ENCODE measurements around the gene DIS3L2. TPM values are rescaled to one million over a fixed set of nuclear protein-coding genes. Genes with fewer than 3 reads are reported as not detected.
A peak's percentile ranks its signal among the peaks of the same experiment; 100 is the strongest.

Gene DIS3L2, protein sequence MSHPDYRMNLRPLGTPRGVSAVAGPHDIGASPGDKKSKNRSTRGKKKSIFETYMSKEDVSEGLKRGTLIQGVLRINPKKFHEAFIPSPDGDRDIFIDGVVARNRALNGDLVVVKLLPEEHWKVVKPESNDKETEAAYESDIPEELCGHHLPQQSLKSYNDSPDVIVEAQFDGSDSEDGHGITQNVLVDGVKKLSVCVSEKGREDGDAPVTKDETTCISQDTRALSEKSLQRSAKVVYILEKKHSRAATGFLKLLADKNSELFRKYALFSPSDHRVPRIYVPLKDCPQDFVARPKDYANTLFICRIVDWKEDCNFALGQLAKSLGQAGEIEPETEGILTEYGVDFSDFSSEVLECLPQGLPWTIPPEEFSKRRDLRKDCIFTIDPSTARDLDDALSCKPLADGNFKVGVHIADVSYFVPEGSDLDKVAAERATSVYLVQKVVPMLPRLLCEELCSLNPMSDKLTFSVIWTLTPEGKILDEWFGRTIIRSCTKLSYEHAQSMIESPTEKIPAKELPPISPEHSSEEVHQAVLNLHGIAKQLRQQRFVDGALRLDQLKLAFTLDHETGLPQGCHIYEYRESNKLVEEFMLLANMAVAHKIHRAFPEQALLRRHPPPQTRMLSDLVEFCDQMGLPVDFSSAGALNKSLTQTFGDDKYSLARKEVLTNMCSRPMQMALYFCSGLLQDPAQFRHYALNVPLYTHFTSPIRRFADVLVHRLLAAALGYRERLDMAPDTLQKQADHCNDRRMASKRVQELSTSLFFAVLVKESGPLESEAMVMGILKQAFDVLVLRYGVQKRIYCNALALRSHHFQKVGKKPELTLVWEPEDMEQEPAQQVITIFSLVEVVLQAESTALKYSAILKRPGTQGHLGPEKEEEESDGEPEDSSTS
- 16.5 TPM for polyA plus RNA-seq (2013, experiment 1 of 2; ENCODE audit: insufficient read length)
- 15.8 TPM for polyA plus RNA-seq (2013, experiment 2 of 2; ENCODE audit: insufficient read length)

DNA sequence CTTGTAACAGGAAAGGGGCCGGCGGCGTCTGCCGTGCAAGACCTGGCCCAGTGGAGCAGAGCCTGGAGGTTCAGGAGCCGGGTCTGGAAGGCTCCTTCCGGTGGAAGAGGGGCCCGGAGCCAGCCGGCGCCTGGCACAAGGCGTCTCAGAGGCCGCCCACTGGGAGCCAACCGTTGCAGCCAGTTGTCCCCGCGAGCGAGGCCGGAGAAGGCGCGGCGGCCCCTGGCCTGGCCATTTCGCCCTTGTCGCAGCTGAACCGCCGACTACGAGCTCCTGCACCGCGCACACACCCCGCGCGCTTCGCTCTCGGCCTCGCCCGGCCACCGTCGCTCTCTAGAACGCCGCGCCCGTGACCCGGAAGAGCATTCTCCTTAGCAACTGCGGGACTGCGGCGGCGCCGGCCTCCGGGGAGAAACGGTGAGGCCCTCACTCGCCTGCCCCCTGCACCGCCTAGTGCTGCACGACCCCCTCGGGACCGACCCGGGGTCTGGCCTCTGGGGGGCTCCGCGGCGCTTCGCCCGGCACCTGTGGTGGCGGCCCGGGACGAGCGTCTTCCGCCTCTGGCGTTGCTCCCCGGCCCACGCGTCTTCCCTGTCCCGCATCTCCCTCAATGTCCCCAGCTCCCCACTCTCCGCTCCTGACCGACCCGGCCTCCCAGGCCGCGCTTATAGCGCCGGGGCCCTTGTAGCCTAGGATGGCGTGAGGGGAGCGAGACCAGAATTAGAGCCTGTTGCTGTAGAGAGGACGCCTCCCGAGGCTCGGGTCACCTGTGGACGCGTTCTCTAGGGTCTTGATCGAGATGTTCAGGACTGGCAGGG is at the start of gene DIS3L2:
Gene DIS3L2 (plus strand): TSS at position 365 of the 818 bp plus-strand sequence. CDS start 53,215 bp downstream, outside the sequence.
- peak; percentile 84 for DNase-seq

DNA sequence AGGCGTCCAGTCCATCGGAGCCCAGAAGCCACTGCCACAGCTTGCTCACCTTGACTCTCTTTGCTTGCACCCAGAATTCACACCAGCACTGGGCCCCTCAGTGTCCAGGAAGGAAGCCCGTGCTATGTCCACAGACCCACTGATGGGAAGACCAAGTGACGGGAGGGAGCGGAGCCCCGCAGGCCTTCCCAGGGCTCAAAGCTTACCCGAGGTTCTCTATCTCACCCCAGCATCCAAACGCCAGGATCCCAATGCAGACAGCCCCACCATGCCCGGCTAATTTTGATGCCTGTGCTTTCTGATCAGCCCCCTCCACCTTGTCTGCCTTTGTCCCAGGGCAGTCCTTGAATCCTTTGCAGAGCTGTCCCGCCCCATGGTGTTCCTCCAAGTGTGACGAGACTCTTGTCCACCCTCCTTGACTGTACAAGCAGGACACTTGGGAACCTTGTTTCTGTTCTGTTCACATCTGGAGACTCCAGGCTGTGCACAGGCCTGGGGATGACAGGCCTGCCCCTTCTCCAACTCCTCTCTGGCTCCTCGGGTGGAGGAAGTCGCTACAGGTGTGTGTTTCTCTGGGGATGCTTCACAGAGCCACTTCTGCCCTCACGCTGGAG is 47.3 kb upstream of the DIS3L2 start:
- DNase-seq: no peak

DNA sequence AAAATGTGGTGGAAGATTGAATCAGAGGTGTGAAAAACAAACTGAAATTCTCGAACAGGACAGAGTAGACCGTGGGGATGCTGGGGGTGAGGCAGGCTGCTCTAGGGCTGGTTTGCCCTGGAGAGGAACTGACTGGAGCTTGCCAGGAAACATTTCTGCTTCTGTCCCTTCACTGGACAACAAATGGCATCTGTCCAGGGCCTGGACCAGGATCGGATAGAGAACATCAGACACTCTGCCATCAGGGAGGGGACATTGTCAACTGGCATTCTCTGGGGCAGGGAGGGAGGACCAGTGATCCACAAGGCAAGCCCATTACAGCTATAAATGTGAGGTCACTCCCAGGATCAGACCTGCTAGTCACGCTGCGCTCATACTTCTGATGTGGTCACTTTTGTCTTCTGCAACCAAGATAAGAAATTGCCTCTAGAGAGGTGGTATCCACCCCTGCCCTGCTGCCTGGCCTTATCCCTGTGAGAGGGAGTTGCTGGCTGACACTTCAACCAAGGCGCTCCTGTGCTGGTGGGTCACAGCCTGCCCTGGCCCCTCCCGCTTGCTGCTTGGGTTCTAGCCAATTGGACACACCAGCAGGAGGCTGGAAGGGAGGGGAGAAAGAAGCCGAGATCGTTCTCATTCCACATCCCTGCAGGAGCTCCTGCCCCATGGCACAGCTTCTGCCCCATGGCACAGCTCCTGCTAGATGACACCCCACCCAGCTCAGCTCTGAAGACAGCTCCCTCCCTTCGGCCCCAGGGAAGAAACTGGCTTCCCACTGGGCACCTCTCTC is 44.0 kb upstream of the DIS3L2 start:
- DNase-seq: no peak

DNA sequence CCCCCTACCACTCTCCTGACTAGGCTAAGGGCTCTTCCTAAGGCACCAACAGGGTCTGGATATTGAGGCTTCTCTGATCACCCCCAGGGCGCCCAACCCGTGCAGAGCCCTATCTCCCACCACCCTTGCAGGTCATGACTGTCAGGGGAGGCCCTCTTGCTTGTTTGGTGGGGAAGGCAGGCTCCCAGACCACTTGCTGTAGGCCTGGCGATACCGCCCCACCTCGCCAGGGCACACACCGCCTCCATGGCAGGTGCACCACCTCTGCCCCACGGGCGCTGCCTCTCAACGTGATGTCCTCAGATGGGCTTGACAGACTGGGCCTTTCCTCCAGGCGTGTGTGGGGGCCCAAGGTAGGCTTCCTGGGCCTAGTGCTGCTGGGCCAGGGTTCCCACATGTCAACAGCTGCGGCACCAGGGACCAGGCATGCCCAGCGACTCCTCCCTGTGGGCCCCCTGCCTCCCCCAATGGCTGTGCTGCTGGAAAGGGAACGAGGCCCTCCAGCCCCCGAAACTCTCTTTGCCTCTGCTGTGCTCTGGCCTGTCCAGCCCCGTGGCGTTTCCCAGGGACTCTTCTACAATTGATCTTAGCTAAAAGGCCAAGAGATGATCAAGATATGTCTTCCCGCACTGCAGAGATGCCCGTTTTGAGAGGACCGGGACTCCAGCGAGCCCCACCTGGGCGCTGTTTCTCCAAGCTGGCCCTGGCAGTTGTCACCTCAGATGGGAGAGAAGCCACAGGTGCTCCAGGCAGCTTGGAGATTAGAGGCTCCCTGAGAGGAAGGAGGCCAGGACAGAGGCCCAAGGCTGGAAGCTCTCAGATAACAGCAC is 42.8 kb upstream of the DIS3L2 start:
- DNase-seq: no peak

DNA sequence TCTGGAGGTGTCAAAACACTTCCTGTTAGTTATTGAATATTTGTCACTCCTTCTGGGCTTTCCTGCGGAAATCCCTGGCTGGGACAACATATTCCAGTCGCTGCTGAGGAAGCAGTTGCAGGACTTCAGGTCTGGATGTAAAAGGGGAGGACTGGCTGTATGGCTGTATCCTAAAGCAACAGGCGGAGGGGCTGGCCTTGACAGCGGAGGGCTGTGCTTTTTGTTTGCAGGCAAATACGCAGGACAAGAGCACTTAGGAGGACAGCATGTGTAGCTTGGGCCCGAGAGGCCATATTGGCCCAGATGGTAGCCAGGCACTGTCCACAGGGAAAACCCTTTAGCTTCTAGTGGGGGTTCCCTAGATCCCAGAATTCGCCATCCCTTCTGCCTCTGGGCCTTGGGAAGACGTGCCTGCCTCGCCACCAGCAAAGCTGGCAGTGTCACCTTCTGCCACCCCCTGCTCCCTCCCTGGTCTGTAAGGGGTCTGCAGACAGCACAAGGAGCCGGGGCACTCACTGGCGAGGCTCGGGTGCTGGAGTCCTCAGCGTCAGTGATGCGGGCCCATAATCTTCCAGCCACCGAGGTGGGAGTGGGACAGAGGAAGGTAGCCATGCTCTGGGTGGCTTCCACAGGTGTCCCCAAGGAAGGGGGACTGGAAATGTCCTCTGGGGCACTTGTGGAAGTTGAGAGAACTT is 42.0 kb upstream of the DIS3L2 start:
- DNase-seq: no peak

DNA sequence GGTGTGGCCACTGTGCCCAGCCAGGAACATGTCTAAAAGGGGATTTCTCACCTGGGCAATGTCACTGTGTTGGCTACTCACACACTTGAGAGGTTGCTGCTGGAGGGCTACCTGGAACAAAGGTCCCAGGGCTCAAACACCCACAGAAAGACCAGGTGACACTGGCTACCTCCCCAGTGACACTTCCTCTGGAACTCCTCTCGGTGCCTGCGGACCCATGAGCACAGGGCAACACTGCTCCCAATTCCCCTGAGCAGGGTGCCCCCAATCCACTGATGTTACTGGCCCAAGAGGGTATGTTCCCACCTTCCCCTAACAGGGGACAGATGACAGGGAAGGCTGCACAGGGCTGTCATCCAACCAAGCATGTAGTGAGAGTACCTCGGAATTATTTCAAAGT is 41.1 kb upstream of the DIS3L2 start:
- DNase-seq: no peak

DNA sequence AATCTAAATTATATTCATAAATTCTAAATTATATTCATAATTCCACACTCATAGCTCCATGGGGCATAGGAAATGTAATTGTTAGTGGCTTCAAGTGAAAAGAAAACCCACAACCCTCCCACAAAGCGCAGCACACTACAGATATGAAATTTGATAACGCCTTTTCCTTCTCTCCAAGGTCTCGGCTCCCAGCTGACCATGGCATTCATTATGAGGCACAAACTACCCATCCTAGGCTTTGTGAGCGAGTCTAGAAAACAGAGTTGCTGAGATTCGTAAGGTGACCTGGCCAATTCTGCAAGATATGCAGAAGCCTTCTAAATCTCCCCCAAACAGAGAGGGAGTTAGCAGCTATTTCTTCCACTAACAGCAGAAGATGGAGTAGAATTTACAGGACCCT is 40.7 kb upstream of the DIS3L2 start:
- no peak for DNase-seq

DNA sequence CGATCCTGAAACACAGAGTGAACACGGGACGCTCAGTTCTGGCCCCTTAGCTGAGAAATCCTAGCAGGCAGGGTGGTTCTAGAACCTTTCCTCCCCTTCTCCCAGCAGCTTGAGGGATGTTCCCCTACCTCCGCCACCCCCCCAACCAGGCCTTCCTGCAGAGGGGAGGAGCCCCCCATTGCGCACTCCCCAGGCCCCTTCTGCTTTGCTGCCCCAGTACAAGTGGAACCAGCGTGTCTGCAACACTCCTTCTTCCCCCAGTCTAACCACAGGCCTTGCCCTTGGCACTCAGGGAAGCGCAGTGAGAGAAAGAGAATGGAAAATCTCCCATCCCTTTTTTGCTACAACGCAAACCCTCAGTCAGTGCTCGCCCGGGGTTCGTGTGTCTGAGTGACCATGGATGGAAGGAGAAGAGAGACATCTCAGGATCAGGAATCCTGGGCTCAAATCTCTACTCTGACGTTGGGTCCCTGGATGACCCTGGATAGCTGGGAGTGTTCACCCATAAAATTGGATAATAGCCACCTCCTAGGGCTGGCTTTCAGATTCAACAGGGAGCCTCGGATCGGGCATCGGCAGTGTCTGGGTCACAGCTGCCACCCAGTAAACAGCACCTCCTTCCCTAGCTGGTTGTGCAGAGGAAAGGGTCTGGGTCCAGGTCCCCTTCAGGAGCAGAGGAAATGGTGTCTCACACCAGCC is 39.1 kb upstream of the DIS3L2 start:
- no peak for DNase-seq

DNA sequence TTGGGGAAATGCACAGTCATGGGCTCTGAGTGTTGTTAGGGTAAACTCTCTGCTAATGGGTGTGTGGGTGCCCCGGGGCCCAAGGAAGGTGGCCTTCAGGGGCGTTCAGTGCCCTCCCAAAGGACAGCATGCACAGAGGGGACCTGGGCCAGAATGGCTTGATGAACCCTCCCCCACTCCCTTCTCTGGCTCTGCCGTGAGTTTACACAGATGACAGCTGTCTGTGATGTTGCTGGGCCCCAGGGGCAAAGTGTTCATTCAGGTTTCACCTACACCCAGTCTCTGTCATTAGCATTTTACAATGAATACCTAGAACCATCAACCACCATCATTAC is 38.5 kb upstream of the DIS3L2 start:
- DNase-seq: no peak

DNA sequence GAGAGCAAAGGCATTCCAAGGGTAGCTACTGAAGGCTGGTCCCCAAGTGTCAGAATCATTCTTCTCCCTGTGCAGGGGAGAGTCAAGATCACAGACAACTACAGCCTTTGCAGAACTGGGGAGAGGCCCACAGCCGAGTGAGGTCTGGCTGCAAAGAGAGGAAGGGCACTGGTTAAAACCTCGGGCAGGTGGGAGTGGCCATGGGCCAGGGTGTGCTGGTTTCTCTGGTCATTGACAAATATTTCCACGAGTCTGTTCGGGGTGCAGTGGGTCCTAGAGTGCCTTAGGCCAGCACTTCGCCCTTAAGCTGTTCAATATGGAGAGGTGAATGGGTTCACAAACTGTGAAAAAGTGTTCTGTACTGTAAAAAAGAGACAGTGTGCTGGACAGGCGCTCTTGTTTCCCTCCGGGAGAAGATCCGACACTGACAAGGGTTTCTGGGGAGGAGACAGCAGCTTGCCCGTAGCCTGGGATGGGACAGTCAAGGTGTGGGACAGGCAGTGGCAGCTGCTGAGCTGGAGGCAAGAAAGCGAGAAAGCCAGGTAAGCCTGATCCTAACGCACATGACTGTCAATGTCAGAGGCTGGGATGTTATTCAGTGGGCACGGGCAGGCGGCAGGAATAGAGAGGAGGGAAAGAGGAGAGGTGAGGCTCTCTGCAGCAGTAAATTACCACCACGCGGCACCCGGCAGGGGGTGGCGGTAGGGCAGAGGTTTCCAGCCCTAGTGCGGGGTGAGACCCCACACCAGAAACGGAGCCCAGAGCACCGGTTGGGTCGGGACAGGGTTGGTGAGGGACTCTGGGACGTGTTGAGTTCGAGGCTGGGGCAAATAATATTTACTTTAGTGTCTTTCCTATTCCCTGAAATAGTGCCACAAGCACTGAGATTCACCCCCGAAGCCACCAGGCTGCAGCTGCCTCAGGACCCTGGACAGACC is 37.3 kb upstream of the DIS3L2 start:
- DNase-seq: no peak

DNA sequence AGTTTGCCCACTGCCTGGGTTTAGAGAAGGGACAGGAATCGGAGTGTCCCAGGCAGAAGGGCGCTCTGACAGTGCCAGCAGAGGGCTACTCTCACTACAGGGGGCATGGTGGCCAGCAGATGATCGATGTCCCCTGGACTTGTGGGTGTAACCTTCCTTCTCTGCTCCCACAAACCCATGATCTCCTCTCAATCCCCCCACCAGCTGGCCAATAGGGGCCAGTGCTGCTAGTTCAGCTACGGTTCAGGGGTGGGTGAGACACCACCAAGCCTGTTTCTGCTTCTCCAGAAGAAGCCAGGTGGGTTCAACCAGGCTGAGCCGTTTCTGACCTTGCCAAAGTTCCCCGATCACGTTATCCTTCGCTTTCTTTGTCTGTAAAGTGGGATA is 36.6 kb upstream of the DIS3L2 start:
- no peak for DNase-seq

DNA sequence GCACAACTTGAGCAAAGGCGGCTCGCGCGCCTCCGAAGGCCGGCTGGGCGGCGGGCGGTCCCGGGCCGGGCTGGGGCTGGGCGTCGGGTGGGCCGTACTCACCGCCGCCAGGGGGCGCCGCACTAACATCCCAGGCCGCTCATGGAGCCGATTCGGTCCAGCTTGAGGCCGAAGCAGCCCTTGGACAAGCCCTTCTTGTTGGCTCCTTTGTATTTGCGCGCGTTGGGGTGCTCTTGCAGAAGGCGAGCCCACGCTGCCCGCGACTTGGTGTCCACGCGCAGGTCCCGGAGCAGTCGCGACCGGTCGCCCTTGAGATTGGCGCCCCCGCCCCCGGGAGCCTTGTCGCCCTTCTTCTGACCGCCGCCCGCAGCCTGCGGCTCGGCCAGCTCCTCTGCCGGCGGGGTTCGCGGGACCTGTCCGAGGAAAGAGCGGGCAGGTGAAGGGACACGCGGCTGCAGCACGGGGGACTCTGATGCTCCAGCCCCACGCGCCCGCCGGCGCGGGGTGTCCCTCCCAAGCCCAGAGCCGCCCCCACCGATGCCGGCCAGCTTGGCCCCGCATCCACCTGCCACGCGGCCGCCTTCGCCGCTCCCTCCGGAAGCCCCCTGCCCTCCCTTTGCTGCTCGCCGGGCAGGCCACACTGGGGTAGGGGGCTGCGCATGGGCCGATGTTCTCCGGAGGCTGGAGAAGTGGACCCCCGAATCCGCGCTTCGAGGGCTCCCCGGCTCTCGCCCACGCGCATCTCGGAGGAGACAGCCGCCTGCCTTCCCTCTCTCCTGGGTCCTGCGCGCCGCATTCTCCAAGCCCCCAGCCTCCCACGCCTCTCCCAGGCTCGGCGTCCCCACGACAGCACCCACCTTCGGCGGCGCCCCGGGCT is 36.0 kb upstream of the DIS3L2 start:
- DNase-seq: peak; percentile 78

DNA sequence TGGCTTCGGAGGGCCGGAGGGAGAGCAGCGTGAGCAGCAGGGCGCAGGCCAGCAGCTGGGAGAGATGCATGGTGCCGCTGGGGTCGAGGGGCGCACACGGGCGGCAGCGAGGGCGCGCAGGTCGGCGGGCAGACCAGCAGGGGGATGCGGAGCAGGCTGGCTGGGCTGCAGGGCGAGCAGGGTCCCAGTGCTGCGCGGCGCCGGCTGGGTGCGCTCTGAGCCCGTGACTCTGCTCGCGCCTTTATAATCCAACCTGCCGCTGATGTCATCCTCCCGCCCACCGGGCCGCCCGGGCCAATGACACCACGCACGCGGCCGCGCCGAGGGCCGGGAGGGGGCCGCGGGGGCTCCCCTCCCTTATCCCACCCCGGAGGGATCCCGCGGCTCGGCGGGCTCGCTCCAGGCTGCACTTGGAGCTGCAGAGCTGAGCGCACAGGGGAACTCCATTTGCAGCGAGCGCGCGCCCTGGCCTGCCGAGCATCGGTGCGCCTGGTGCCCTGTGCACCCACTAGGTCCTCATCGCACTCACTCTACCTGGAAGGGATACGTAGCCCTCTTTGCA is 35.3 kb upstream of the DIS3L2 start, which contains the start of gene NPPC:
Gene NPPC (minus strand): TSS at position 217 of the 562 bp plus-strand sequence. CDS start 147 bp downstream, at position 70.
- DNase-seq: peak; percentile 40

DNA sequence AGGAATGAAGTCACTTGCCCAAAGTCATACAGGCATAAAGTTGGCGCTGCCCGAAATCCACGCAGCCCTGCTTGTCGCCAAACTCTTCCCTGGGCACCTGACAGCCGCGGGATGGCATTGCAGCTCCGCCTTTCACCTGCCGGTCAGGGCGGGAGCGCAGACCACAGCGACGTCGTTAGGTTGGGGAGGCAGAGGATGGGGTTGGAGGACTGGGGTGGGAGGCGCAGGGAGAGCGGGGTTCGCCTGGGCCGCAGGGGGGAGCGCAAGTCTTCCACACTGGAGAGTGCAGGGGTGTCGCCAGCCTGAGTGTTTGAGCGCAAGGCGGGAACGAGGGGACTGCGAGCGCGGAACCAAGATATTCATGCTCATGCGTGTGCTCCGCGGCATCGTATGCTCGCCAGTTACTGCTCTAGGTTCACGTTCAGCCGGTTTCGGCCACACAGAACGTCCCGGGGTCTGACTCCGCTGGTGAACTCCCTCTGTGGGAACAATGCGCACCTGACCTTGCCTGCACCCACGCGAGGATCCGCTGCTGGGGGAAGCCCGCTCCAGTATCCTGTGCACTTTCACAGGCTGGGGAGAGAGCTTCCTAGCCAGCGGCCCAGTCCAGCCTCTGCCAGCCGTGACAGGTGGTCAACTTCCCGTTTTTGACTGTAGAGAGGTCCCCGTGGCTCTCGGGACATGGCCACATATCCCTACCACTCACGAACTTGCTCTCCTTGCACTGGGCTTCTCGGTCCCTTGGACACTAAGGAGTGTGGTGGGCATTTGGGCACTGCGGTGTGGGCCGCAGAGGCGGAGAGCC is 34.5 kb upstream of the DIS3L2 start:
- no peak for DNase-seq

DNA sequence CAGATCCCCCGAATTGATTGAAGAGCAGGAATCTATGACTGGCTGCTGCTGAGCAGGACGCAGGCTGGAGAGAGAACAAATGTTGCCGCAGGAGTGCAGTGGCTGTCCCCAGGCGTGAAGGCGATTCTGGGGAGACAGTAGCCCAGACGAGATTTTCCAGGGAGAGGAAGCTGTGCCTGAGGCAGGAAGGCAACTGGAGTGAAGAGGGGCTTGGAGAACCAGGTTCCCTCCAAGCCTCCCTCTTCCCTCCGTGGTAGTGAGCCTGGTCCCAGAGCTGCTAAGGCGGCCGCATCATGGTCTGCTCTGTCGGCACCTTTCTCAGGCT is 34.0 kb upstream of the DIS3L2 start:
- DNase-seq: no peak

DNA sequence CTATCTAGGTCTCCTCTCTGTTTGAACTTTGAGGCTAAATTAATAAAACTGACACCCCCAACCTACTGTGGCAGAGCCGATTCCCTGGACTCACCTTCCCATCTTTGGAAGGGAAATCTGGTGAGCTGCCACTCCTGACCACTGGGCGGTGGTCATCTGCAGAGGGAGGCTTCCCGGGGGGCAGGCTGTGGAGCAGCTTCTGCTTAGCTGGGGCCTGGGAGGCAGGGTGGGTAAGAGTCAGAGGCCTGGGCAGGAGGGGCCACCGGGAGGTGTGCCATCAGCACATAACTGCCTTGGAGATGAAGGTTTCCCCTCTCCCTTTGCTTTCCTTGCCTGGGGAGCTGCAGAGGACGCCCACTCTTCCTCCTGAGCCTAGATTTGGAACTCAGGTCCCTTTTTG is 33.0 kb upstream of the DIS3L2 start:
- DNase-seq: no peak
